Activated CD8-positive, alpha-beta memory T cell treated with anti-CD3 and anti-CD28 coated beads, Interleukin-2, amount 10 ng/mL, durations not matched to agents 7 days and 5 days (primary cell): ENCODE data around the gene HAX1. TPM values are rescaled to one million over a fixed set of nuclear protein-coding genes. Genes with fewer than 3 reads are reported as not detected.
"Not testable (repeated sequence)": the region's sequence is repeated elsewhere in the genome, so short reads cannot be mapped to it uniquely, and the experiment has no call there.

Experiments used
- ATAC-seq: fragments of 150-1000 bp; cut with Tn5 transposase; one replicate; pipeline ENCODE4 v1.10.0; 2021; ENCODE audit warnings: moderate library complexity
- CTCF ChIA-PET: fragments of 350-600 bp; sonication (Branson Sonifier 250); formaldehyde crosslinking; loops from one replicate; lab custom pipeline; 2021; ENCODE audit warnings: antibody characterized with exemption; lab: Charles Lee
- DNase-seq: peaks from one replicate; pipeline ENCODE4 v3.0.0-alpha.2; 2020
- H3K27ac Mint-ChIP-seq: one replicate; pipeline ENCODE4 v1.8.0; 2021; ENCODE audit warnings: mild to moderate bottlenecking, mixed read lengths
- H3K27me3 Mint-ChIP-seq: one replicate; pipeline ENCODE4 v1.8.0; 2021; ENCODE audit warnings: mixed read lengths
- H3K36me3 Mint-ChIP-seq: one replicate; pipeline ENCODE4 v1.8.0; 2021; ENCODE audit warnings: mild to moderate bottlenecking, mixed read lengths
- H3K4me1 Mint-ChIP-seq: one replicate; pipeline ENCODE4 v1.8.0; 2021; ENCODE audit warnings: mixed read lengths
- H3K4me3 Mint-ChIP-seq: one replicate; pipeline ENCODE4 v1.8.0; 2021; ENCODE audit warnings: mild to moderate bottlenecking, moderate library complexity, mixed read lengths
- H3K9me3 Mint-ChIP-seq: one replicate; pipeline ENCODE4 v1.8.0; 2022; ENCODE audit warnings: low read depth, mixed read lengths
- total RNA-seq, 2 experiments: library from RNA; stranded (reverse); gene quantifications; one replicate each; pipeline ENCODE4 v1.2.3, GENCODE V29; 2021

Gene HAX1
- 100 to 1,000 TPM; 104 to 123 TPM for total RNA-seq

GRCh38 chr1:154272217-154272998, at the start of gene HAX1:
HAX1 (plus strand) TSS chr1:154272629; CDS start chr1:154272724, 95 bp downstream.
- no peaks in the 10 kb centered on the region for H3K9me3 Mint-ChIP-seq
- H3K27ac Mint-ChIP-seq = peak within 1 kb of the TSS; percentile 96
- CTCF ChIA-PET = interaction anchor here (0.6 to 2.5 kb wide), 24 partner anchors 11 to 325 kb away, joined by 3 to 24 read pairs (median 4); partner anchors contain the start of genes ATP8B2, JTB and TPM3
- H3K27me3 Mint-ChIP-seq = no peaks in the 10 kb centered on the region
- H3K4me1 Mint-ChIP-seq = peaks cover 37% of the 10 kb centered on the region
- H3K36me3 Mint-ChIP-seq = peaks cover 23% of the 10 kb centered on the region
- H3K4me3 Mint-ChIP-seq = peak within 1 kb of the TSS; percentile 92
- ATAC-seq = peak; percentile 93
- DNase-seq = peak; percentile 99

GRCh38 chr1:154222918-154223317, 49.5 kb upstream of the HAX1 start:
- peak overlapping the region; percentile 51 for H3K4me3 Mint-ChIP-seq
- ATAC-seq (no peak), DNase-seq (no peak)
- peak overlapping the region; percentile 68 for H3K27ac Mint-ChIP-seq
- no peaks in the 10 kb centered on the region for H3K27me3 Mint-ChIP-seq
- H3K36me3 Mint-ChIP-seq = peaks cover 76% of the 10 kb centered on the region
- H3K4me1 Mint-ChIP-seq = peaks cover 64% of the 10 kb centered on the region
- CTCF ChIA-PET = interaction anchor here (1.0 to 1.3 kb wide), 4 partner anchors 24 to 112 kb away, joined by 3 to 5 read pairs (median 4); partner anchors contain the start of gene HAX1
- H3K9me3 Mint-ChIP-seq = peaks cover 2% of the 10 kb centered on the region

GRCh38 chr1:154223621-154224020, 48.8 kb upstream of the HAX1 start:
- no peak overlapping the region for H3K4me3 Mint-ChIP-seq
- ATAC-seq (no peak), DNase-seq (no peak)
- peaks cover 74% of the 10 kb centered on the region for H3K36me3 Mint-ChIP-seq
- CTCF ChIA-PET = interaction anchor here (1.0 to 1.3 kb wide), 3 partner anchors 24 to 111 kb away, joined by 3 to 5 read pairs (median 3); partner anchors contain the start of gene HAX1
- no peaks in the 10 kb centered on the region for H3K27me3 Mint-ChIP-seq
- peak overlapping the region; percentile 33 for H3K27ac Mint-ChIP-seq
- peaks cover 2% of the 10 kb centered on the region for H3K9me3 Mint-ChIP-seq
- peaks cover 57% of the 10 kb centered on the region for H3K4me1 Mint-ChIP-seq

GRCh38 chr1:154225370-154225769, 47.1 kb upstream of the HAX1 start:
- H3K36me3 Mint-ChIP-seq = peaks cover 66% of the 10 kb centered on the region
- DNase-seq = no peak
- no peak overlapping the region for H3K27ac Mint-ChIP-seq
- peaks cover 2% of the 10 kb centered on the region for H3K9me3 Mint-ChIP-seq
- no peak for ATAC-seq
- H3K4me3 Mint-ChIP-seq = no peak overlapping the region
- H3K27me3 Mint-ChIP-seq = no peaks in the 10 kb centered on the region
- H3K4me1 Mint-ChIP-seq = peaks cover 47% of the 10 kb centered on the region
- CTCF ChIA-PET = interaction anchor here (1.0 kb wide), 1 partner anchor 26 kb away, joined by 4 read pairs; no protein-coding TSS in a partner anchor

- H3K4me3 Mint-ChIP-seq, DNase-seq, H3K27me3 Mint-ChIP-seq, H3K9me3 Mint-ChIP-seq, H3K27ac Mint-ChIP-seq, H3K4me1 Mint-ChIP-seq, ATAC-seq: not testable (repeated sequence)
- CTCF ChIA-PET = interaction anchor here (0.5 to 2.0 kb wide), 2 partner anchors 46 to 104 kb away, joined by 4 to 5 read pairs; no protein-coding TSS in a partner anchor
- H3K36me3 Mint-ChIP-seq = peaks cover 60% of the 10 kb centered on the region
Observed at GRCh38 chr1:154231112-154231511, 41.3 kb upstream of the HAX1 start.

GRCh38 chr1:154233127-154233526, 39.3 kb upstream of the HAX1 start:
- peaks cover 60% of the 10 kb centered on the region for H3K36me3 Mint-ChIP-seq
- CTCF ChIA-PET, ATAC-seq: not testable (repeated sequence)

GRCh38 chr1:154236855-154237254, 35.6 kb upstream of the HAX1 start:
- CTCF ChIA-PET = no interaction called here
- peaks cover 65% of the 10 kb centered on the region for H3K36me3 Mint-ChIP-seq
- DNase-seq (no peak), ATAC-seq (no peak)
- H3K27me3 Mint-ChIP-seq = no peaks in the 10 kb centered on the region
- no peaks in the 10 kb centered on the region for H3K9me3 Mint-ChIP-seq
- no peak overlapping the region for H3K4me3 Mint-ChIP-seq
- no peak overlapping the region for H3K27ac Mint-ChIP-seq
- H3K4me1 Mint-ChIP-seq = peaks cover 28% of the 10 kb centered on the region

More at GRCh38 chr1:154233127-154233526, 39.3 kb upstream of the HAX1 start:
- not testable (repeated sequence) for H3K4me3 Mint-ChIP-seq, H3K4me1 Mint-ChIP-seq, H3K27ac Mint-ChIP-seq, DNase-seq, H3K27me3 Mint-ChIP-seq, H3K9me3 Mint-ChIP-seq

GRCh38 chr1:154237435-154237834, 35.0 kb upstream of the HAX1 start:
- Mint-ChIP-seq H3K27me3 (no peaks in the 10 kb centered on the region), H3K4me1 (peaks cover 29% of the 10 kb centered on the region), H3K4me3 (no peak overlapping the region), H3K36me3 (peaks cover 66% of the 10 kb centered on the region), H3K27ac (no peak overlapping the region), H3K9me3 (no peaks in the 10 kb centered on the region)
- DNase-seq = no peak
- no peak for ATAC-seq
- CTCF ChIA-PET = no interaction called here

GRCh38 chr1:154237880-154238506, 34.4 kb upstream of the HAX1 start:
- CTCF ChIA-PET = interaction anchor here (1.4 to 1.5 kb wide), 2 partner anchors 34 to 39 kb away, joined by 3 read pairs; no protein-coding TSS in a partner anchor

GRCh38 chr1:154239491-154239890, 32.9 kb upstream of the HAX1 start:
- CTCF ChIA-PET = interaction anchor here (1.4 to 1.5 kb wide), 2 partner anchors 32 to 40 kb away, joined by 3 read pairs; no protein-coding TSS in a partner anchor
- H3K36me3 Mint-ChIP-seq = peaks cover 74% of the 10 kb centered on the region
- peaks cover 29% of the 10 kb centered on the region for H3K4me1 Mint-ChIP-seq
- ATAC-seq = no peak
- H3K4me3 Mint-ChIP-seq = no peak overlapping the region
- peak overlapping the region; percentile 45 for H3K27ac Mint-ChIP-seq
- no peaks in the 10 kb centered on the region for H3K27me3 Mint-ChIP-seq
- H3K9me3 Mint-ChIP-seq = no peaks in the 10 kb centered on the region
- DNase-seq = no peak

More at GRCh38 chr1:154237880-154238506, 34.4 kb upstream of the HAX1 start:
- ATAC-seq (no peak), DNase-seq (no peak)
- H3K27me3 Mint-ChIP-seq = no peaks in the 10 kb centered on the region
- no peaks in the 10 kb centered on the region for H3K9me3 Mint-ChIP-seq
- peaks cover 29% of the 10 kb centered on the region for H3K4me1 Mint-ChIP-seq
- peaks cover 71% of the 10 kb centered on the region for H3K36me3 Mint-ChIP-seq
- no peak overlapping the region for H3K4me3 Mint-ChIP-seq
- H3K27ac Mint-ChIP-seq = no peak overlapping the region

GRCh38 chr1:154240294-154240833, 32.1 kb upstream of the HAX1 start:
- H3K27ac Mint-ChIP-seq = peak overlapping the region; percentile 25
- no peaks in the 10 kb centered on the region for H3K27me3 Mint-ChIP-seq
- CTCF ChIA-PET = no interaction called here
- H3K9me3 Mint-ChIP-seq = no peaks in the 10 kb centered on the region
- no peak for ATAC-seq
- peaks cover 29% of the 10 kb centered on the region for H3K4me1 Mint-ChIP-seq
- H3K36me3 Mint-ChIP-seq = peaks cover 72% of the 10 kb centered on the region
- H3K4me3 Mint-ChIP-seq = no peak overlapping the region
- DNase-seq = no peak

- Mint-ChIP-seq H3K4me1 (peaks cover 26% of the 10 kb centered on the region), H3K27ac (peak overlapping the region; percentile 50), H3K9me3 (no peaks in the 10 kb centered on the region), H3K27me3 (no peaks in the 10 kb centered on the region), H3K4me3 (no peak overlapping the region), H3K36me3 (peaks cover 73% of the 10 kb centered on the region)
- CTCF ChIA-PET = interaction anchor here (0.7 kb wide), 1 partner anchor 43 kb away, joined by 3 read pairs; no protein-coding TSS in a partner anchor
- ATAC-seq (no peak), DNase-seq (no peak)
Observed at GRCh38 chr1:154241703-154242351, 30.6 kb upstream of the HAX1 start.

- DNase-seq (no peak), ATAC-seq (no peak)
- H3K36me3 Mint-ChIP-seq = peaks cover 70% of the 10 kb centered on the region
- H3K9me3 Mint-ChIP-seq = no peaks in the 10 kb centered on the region
- H3K4me3 Mint-ChIP-seq = no peak overlapping the region
- H3K27me3 Mint-ChIP-seq = no peaks in the 10 kb centered on the region
- no peaks in the 10 kb centered on the region for H3K4me1 Mint-ChIP-seq
- no peak overlapping the region for H3K27ac Mint-ChIP-seq
- CTCF ChIA-PET = no interaction called here
Observed at GRCh38 chr1:154253671-154254070, 18.8 kb upstream of the HAX1 start.
